Endothelial cell of umbilical vein (primary cell): ENCODE results near the gene HTR1A. TPM values are rescaled to one million over a fixed set of nuclear protein-coding genes. Genes with fewer than 3 reads are reported as not detected.

Experiments
- BruUV-seq: library from RNA; stranded (reverse); fragments of 400-500 nt; replicated peaks from 2 replicates; lab custom pipeline; 2021; lab: Mats Ljungman, UMichigan
- CTCF ChIA-PET: fragments of 300-600, 350-600 bp; sonication (Branson Sonifier 250); formaldehyde crosslinking; loops from one replicate; lab custom pipeline; 2021; ENCODE audit warnings: antibody characterized with exemption, inconsistent platforms; lab: Charles Lee
- POLR2A ChIA-PET: fragments of 300-600, 350-600 bp; sonication (Branson Sonifier 250); formaldehyde crosslinking; loops from one replicate; lab custom pipeline; 2021; ENCODE audit warnings: antibody characterized with exemption, inconsistent platforms; lab: Charles Lee
- DNase-seq: peaks from one replicate; pipeline ENCODE4 v3.0.0-alpha.2; 2011; ENCODE audit warnings: low read depth, low spot score
- FAIRE-seq: peaks from 2 replicates; lab custom pipeline; 2011; peaks lifted over from hg19 to GRCh38; lab: Jason Lieb, UNC
- H2AFZ ChIP-seq: 2 replicates; pipeline ENCODE4 v1.6.0; 2012; ENCODE audit warnings: low read depth, low read length, control low read depth, inconsistent platforms
- H3K27ac ChIP-seq: 2 replicates; pipeline ENCODE4 v1.5.1; 2011; ENCODE audit warnings: low read depth, mild to moderate bottlenecking, control low read depth, low read length, moderate library complexity; ENCODE audit not compliant: insufficient read depth
- H3K27me3 ChIP-seq, 2 experiments: 2 replicates each; pipeline versions ENCODE4 v1.6.0 to v1.6.1; 2011; ENCODE audit warnings: low read length in 2 of 2, mixed read lengths in 1 of 2; ENCODE audit not compliant: control insufficient read depth in 2 of 2, insufficient read depth in 2 of 2
- H3K36me3 ChIP-seq, 2 experiments: 2 replicates in 1 of 2; 3 replicates in 1 of 2; pipeline ENCODE4 v1.5.1; 2011; ENCODE audit warnings: low read length in 2 of 2, mild to moderate bottlenecking in 1 of 2, moderate library complexity in 1 of 2; ENCODE audit not compliant: control insufficient read depth in 2 of 2, insufficient read depth in 2 of 2; ENCODE audit errors: extremely low read depth in 1 of 2
- H3K4me1 ChIP-seq: 3 replicates; pipeline ENCODE4 v1.5.1; 2011; ENCODE audit warnings: mild to moderate bottlenecking, low read length; ENCODE audit not compliant: control insufficient read depth, insufficient read depth; ENCODE audit errors: extremely low read depth
- H3K4me2 ChIP-seq: 2 replicates; pipeline ENCODE4 v1.6.1; 2011; ENCODE audit warnings: low read length, control low read depth, mixed read lengths; ENCODE audit not compliant: insufficient read depth
- H3K4me3 ChIP-seq, 3 experiments: fragments of 200-600 bp in 1 of 3; sonication (generic), shearing (Covaris generic) in 1 of 3; replicated peaks in 1 of 3; 2 replicates each; pipeline ENCODE4 v1.5.1; 2011 to 2016; ENCODE audit warnings: control low read depth in 3 of 3, low read length in 3 of 3, mild to moderate bottlenecking in 2 of 3, inconsistent platforms in 1 of 3, low read depth in 1 of 3, moderate library complexity in 1 of 3; ENCODE audit not compliant: insufficient read depth in 1 of 3
- H3K79me2 ChIP-seq: 2 replicates; pipeline ENCODE4 v1.6.0; 2012; ENCODE audit warnings: low read length, inconsistent platforms; ENCODE audit not compliant: control insufficient read depth, insufficient read depth
- H3K9ac ChIP-seq: replicated peaks from 2 replicates; pipeline ENCODE3; 2011; ENCODE audit warnings: low read length, control low read depth; ENCODE audit not compliant: insufficient read depth; ENCODE audit errors: extremely low read depth
- H3K9me1 ChIP-seq: replicated peaks from 3 replicates; pipeline ENCODE4 v1.6.0; 2011; ENCODE audit warnings: mild to moderate bottlenecking, low read length; ENCODE audit not compliant: control insufficient read depth, insufficient read depth; ENCODE audit errors: extremely low read depth
- H3K9me3 ChIP-seq: replicated peaks from 2 replicates; pipeline ENCODE4 v1.5.1; 2012; ENCODE audit warnings: low read length, inconsistent platforms; ENCODE audit not compliant: control insufficient read depth, insufficient read depth
- H4K20me1 ChIP-seq: replicated peaks from 2 replicates; pipeline ENCODE3; 2011; ENCODE audit warnings: mild to moderate bottlenecking, low read length; ENCODE audit not compliant: control insufficient read depth, insufficient read depth; ENCODE audit errors: extremely low read depth
- CTCF ChIP-seq, 2 donors: IDR thresholded peaks; 1 replicate in 1 of 2; 2 replicates in 1 of 2; pipeline ENCODE4 v1.5.1; 2011; ENCODE audit warnings: low read length in 2 of 2, mild to moderate bottlenecking in 2 of 2, moderate library complexity in 2 of 2, control low read depth in 1 of 2, inconsistent platforms in 1 of 2, low read depth in 1 of 2; ENCODE audit not compliant: insufficient read depth in 1 of 2; ENCODE audit errors: extremely low read depth in 1 of 2
- EZH2 ChIP-seq: IDR thresholded peaks from 2 replicates; pipeline ENCODE4 v1.6.1; 2012; ENCODE audit warnings: borderline replicate concordance, low read depth, mild to moderate bottlenecking, moderate library complexity, low read length, inconsistent platforms; ENCODE audit not compliant: severe bottlenecking
- FOS ChIP-seq: IDR thresholded peaks from 2 replicates; pipeline ENCODE4 v1.6.1; 2011; ENCODE audit warnings: mild to moderate bottlenecking, low read length, moderate library complexity, borderline replicate concordance; ENCODE audit not compliant: insufficient read depth
- GATA2 ChIP-seq: IDR thresholded peaks from 2 replicates; pipeline ENCODE4 v1.7.0; 2011; ENCODE audit warnings: low read depth, mild to moderate bottlenecking, moderate library complexity, mixed read lengths, low read length; ENCODE audit not compliant: insufficient read length, insufficient read depth
- JUN ChIP-seq: IDR thresholded peaks from 2 replicates; pipeline ENCODE4 v1.6.1; 2011; ENCODE audit warnings: borderline replicate concordance, low read depth; ENCODE audit not compliant: insufficient read length, insufficient read depth
- MAX ChIP-seq: IDR thresholded peaks from 2 replicates; pipeline ENCODE4 v1.6.1; 2011; ENCODE audit not compliant: insufficient read depth, insufficient read length
- MYC ChIP-seq: IDR thresholded peaks from one replicate; pipeline ENCODE4 v1.6.1; 2011; ENCODE audit warnings: mild to moderate bottlenecking, low read depth, low read length
- POLR2A ChIP-seq: IDR thresholded peaks from 2 replicates; pipeline ENCODE4 v1.6.1; 2012; ENCODE audit warnings: low read depth, mild to moderate bottlenecking, control low read depth, low read length
- POLR2AphosphoS5 ChIP-seq: IDR thresholded peaks from 2 replicates; pipeline ENCODE4 v1.6.1; 2012; ENCODE audit warnings: low read depth, mild to moderate bottlenecking, control low read depth, low read length, moderate library complexity; ENCODE audit not compliant: insufficient read depth
- dilution Hi-C: fragments of 300-500 bp; cut with MboI; formaldehyde crosslinking; loops from one replicate; pipeline ENCODE4 v1.15.0; 2019; ENCODE audit warnings: low sequenced_read_pairs; ENCODE audit not compliant: extremely low pct_ligation_motif_present
- intact Hi-C: fragments of 100-400 bp; cut with micrococcal nuclease; formaldehyde crosslinking; loops from one replicate; pipeline ENCODE4 v1.10.0; 2022
- polyA plus RNA-seq, 4 experiments: library from polyadenylated mRNA; depleted of rRNA in 3 of 4; stranded (reverse) in 3 of 4; unstranded in 1 of 4; fragments of >200 nt; gene quantifications; 2 replicates each; pipeline versions ENCODE4 v1.2.1 to v1.2.3, GENCODE V29; 2011 to 2012; ENCODE audit warnings: missing spikeins in 1 of 4
- total RNA-seq: library from RNA; stranded (reverse); gene quantifications from 2 replicates; pipeline ENCODE4 v1.2.3, GENCODE V29; 2021

HTR1A gene
- total and polyA plus RNA-seq, 2 donors (not counting 3 experiments of a cell fraction or from before 2014, with no cell fraction given): not detected

- no peak for TF ChIP-seq POLR2AphosphoS5
- TF ChIP-seq MAX: no peak
- TF ChIP-seq POLR2A: no peak
- TF ChIP-seq GATA2: no peak
- no peak for TF ChIP-seq EZH2
- no peak for TF ChIP-seq FOS
- TF ChIP-seq JUN: no peak
- TF ChIP-seq CTCF (IDR thresholded peaks at IDR 0.05; ENCODE audit: extremely low read depth in 1 of 2, insufficient read depth in 1 of 2, low read depth in 1 of 2, low read length in 2 of 2): no peak
- TF ChIP-seq MYC: no peak
- H3K4me3 ChIP-seq: no peak overlapping the region
- no peak overlapping the region for H3K9ac ChIP-seq
- ChIA-PET POLR2A (no interaction called here), CTCF (no interaction called here)
- no peak overlapping the region for H3K4me2 ChIP-seq
- H4K20me1 ChIP-seq: no peaks in the 10 kb centered on the region
- H3K27me3 ChIP-seq: no peaks in the 10 kb centered on the region
- H3K4me1 ChIP-seq: no peaks in the 10 kb centered on the region
- no TSS peak for BruUV-seq
- no peak for FAIRE-seq
- H3K9me1 ChIP-seq: no peaks in the 10 kb centered on the region
- no peaks in the 10 kb centered on the region for H3K79me2 ChIP-seq
- no peak overlapping the region for H3K27ac ChIP-seq
- peaks cover 2% of the 10 kb centered on the region for H3K9me3 ChIP-seq
- no peak for DNase-seq
- no peak overlapping the region for H2AFZ ChIP-seq
- intact Hi-C loops (no loop called here), dilution Hi-C loops (no loop called here)
- H3K36me3 ChIP-seq: no peaks in the 10 kb centered on the region
Observed at GRCh38 chr5:63916786-63917185, 45.5 kb downstream of the HTR1A start.
